H1 (cell line): ENCODE data around the gene OTUD4. TPM values are rescaled to one million over a fixed set of nuclear protein-coding genes. Genes with fewer than 3 reads are reported as not detected.

ENCODE experiments used
- CTCF ChIA-PET: fragments of 300-600 bp; sonication (Branson Sonifier 250); formaldehyde crosslinking; loops from one replicate; lab custom pipeline; 2021; ENCODE audit not compliant: partially characterized antibody; lab: Charles Lee
- POLR2A ChIA-PET: fragments of 300-600 bp; sonication (Branson Sonifier 250); formaldehyde crosslinking; loops from one replicate; lab custom pipeline; 2021; ENCODE audit warnings: inconsistent platforms; ENCODE audit not compliant: partially characterized antibody; lab: Charles Lee
- DNase-seq, 2 experiments: peaks; one replicate each; pipeline versions ENCODE4 v3.0.0 to v3.0.0-alpha.2; 2010 to 2022; ENCODE audit warnings: low spot score in 2 of 2, low read depth in 1 of 2, mixed read lengths in 1 of 2
- FAIRE-seq: peaks from 2 replicates; lab custom pipeline; 2011; peaks lifted over from hg19 to GRCh38; lab: Jason Lieb, UNC
- H2AFZ ChIP-seq: 2 replicates; pipeline ENCODE4 v1.8.1; 2012; ENCODE audit warnings: low read length, inconsistent platforms
- H2AK5ac ChIP-seq: 2 replicates; pipeline ENCODE4 v1.6.1; 2013; ENCODE audit warnings: low read depth, low read length
- H2BK120ac ChIP-seq: replicated peaks from 2 replicates; pipeline ENCODE3; 2013; ENCODE audit warnings: low read depth, low read length, inconsistent platforms
- H2BK12ac ChIP-seq: 2 replicates; pipeline ENCODE4 v1.6.1; 2013; ENCODE audit warnings: low read depth, low read length
- H2BK15ac ChIP-seq: 2 replicates; pipeline ENCODE4 v1.6.1; 2013; ENCODE audit warnings: low read length
- H2BK20ac ChIP-seq: 2 replicates; pipeline ENCODE4 v1.6.1; 2013; ENCODE audit warnings: low read length
- H2BK5ac ChIP-seq: 2 replicates; pipeline ENCODE4 v1.6.1; 2013; ENCODE audit warnings: low read depth, low read length
- H3K14ac ChIP-seq: 2 replicates; pipeline ENCODE4 v1.6.1; 2013; ENCODE audit warnings: inconsistent platforms; ENCODE audit not compliant: insufficient read length
- H3K18ac ChIP-seq: 2 replicates; pipeline ENCODE4 v1.6.1; 2013; ENCODE audit warnings: low read length; ENCODE audit errors: extremely low read depth
- H3K23ac ChIP-seq: 2 replicates; pipeline ENCODE4 v1.6.1; 2013; ENCODE audit warnings: inconsistent platforms; ENCODE audit not compliant: insufficient read length
- H3K23me2 ChIP-seq: 2 replicates; pipeline ENCODE4 v1.6.1; 2013; ENCODE audit warnings: low read depth, low read length
- H3K27ac ChIP-seq: 2 replicates; pipeline ENCODE4 v1.6.1; 2011; ENCODE audit warnings: low read depth, low read length, inconsistent platforms
- H3K27me3 ChIP-seq, 4 experiments: replicated peaks in 1 of 4; 1 replicate in 1 of 4; 2 replicates in 3 of 4; pipeline versions ENCODE4 v1.6.1 to v1.8.1; 2011 to 2013; ENCODE audit warnings: low read length in 3 of 4, mild to moderate bottlenecking in 3 of 4, inconsistent platforms in 2 of 4, mixed read lengths in 2 of 4, moderate library complexity in 1 of 4; ENCODE audit not compliant: control insufficient read depth in 3 of 4, insufficient read depth in 3 of 4; ENCODE audit errors: extremely low read depth in 1 of 4
- H3K36me3 ChIP-seq, 4 experiments: 2 replicates each; pipeline versions ENCODE4 v1.6.1 to v1.8.1; 2011 to 2013; ENCODE audit warnings: mild to moderate bottlenecking in 4 of 4, low read length in 3 of 4, moderate library complexity in 2 of 4, control low read depth in 1 of 4, inconsistent platforms in 1 of 4; ENCODE audit not compliant: insufficient read depth in 4 of 4, control insufficient read depth in 2 of 4
- H3K4ac ChIP-seq: replicated peaks from 2 replicates; pipeline ENCODE3; 2013; ENCODE audit warnings: low read length, low read depth, mixed read lengths, inconsistent platforms; ENCODE audit not compliant: insufficient read length
- H3K4me1 ChIP-seq, 4 experiments: replicated peaks in 1 of 4; 1 replicate in 1 of 4; 2 replicates in 3 of 4; pipeline versions ENCODE4 v1.6.1 to v1.8.1; 2011 to 2013; ENCODE audit warnings: low read length in 3 of 4, inconsistent platforms in 2 of 4, mixed read lengths in 1 of 4; ENCODE audit not compliant: insufficient read depth in 4 of 4, control insufficient read depth in 3 of 4
- H3K4me2 ChIP-seq, 2 experiments: 2 replicates each; pipeline versions ENCODE4 v1.6.1 to v1.8.1; 2011 to 2013; ENCODE audit warnings: low read depth in 2 of 2, low read length in 2 of 2, control low read depth in 1 of 2, inconsistent platforms in 1 of 2, mild to moderate bottlenecking in 1 of 2; ENCODE audit not compliant: insufficient read depth in 1 of 2
- H3K4me3 ChIP-seq, 4 experiments: fragments of 200-600, 300-600 bp in 1 of 4; sonication (generic), shearing (Covaris generic), sonication (Bioruptor Twin) in 1 of 4; 2 replicates each; pipeline versions ENCODE4 v1.5.1 to v1.8.1; 2011 to 2016; ENCODE audit warnings: low read length in 4 of 4, low read depth in 3 of 4, control low read depth in 2 of 4, inconsistent platforms in 2 of 4, mild to moderate bottlenecking in 2 of 4, mixed read lengths in 1 of 4, moderate library complexity in 1 of 4; ENCODE audit not compliant: insufficient read depth in 2 of 4; ENCODE audit errors: extremely low read depth in 1 of 4
- H3K56ac ChIP-seq: replicated peaks from 2 replicates; pipeline ENCODE3; 2013; ENCODE audit warnings: low read depth, mild to moderate bottlenecking, mixed read lengths, low read length, inconsistent platforms; ENCODE audit not compliant: insufficient read length
- H3K79me1 ChIP-seq: 2 replicates; pipeline ENCODE4 v1.6.1; 2013; ENCODE audit warnings: low read depth, low read length, control low read depth
- H3K79me2 ChIP-seq, 2 experiments: 2 replicates each; pipeline versions ENCODE4 v1.6.1 to v1.8.1; 2012 to 2013; ENCODE audit warnings: low read length in 2 of 2, mild to moderate bottlenecking in 2 of 2, inconsistent platforms in 1 of 2; ENCODE audit not compliant: insufficient read depth in 2 of 2, control insufficient read depth in 1 of 2
- H3K9ac ChIP-seq, 4 experiments: replicated peaks in 1 of 4; 1 replicate in 1 of 4; 2 replicates in 3 of 4; pipeline versions ENCODE4 v1.6.1 to v1.8.1; 2011 to 2013; ENCODE audit warnings: low read depth in 3 of 4, low read length in 3 of 4, control low read depth in 2 of 4, mild to moderate bottlenecking in 2 of 4, moderate library complexity in 2 of 4, inconsistent platforms in 1 of 4; ENCODE audit errors: extremely low read depth in 1 of 4
- H3K9me3 ChIP-seq, 2 experiments: 2 replicates each; pipeline versions ENCODE4 v1.6.1 to v1.8.1; 2012 to 2013; ENCODE audit warnings: mild to moderate bottlenecking in 2 of 2, moderate library complexity in 2 of 2, control low read depth in 1 of 2, inconsistent platforms in 1 of 2, low read depth in 1 of 2, low read length in 1 of 2, mixed read lengths in 1 of 2; ENCODE audit not compliant: insufficient read depth in 2 of 2
- H4K20me1 ChIP-seq, 2 experiments: replicated peaks in 1 of 2; 2 replicates each; pipeline versions ENCODE3 to v1.8.1; 2011 to 2013; ENCODE audit warnings: inconsistent platforms in 2 of 2, low read length in 2 of 2, mild to moderate bottlenecking in 1 of 2; ENCODE audit not compliant: insufficient read depth in 2 of 2, control insufficient read depth in 1 of 2
- H4K5ac ChIP-seq: 2 replicates; pipeline ENCODE4 v1.6.1; 2013; ENCODE audit warnings: low read length, low read depth, mixed read lengths, inconsistent platforms; ENCODE audit not compliant: insufficient read length
- H4K8ac ChIP-seq: 2 replicates; pipeline ENCODE4 v1.8.0; 2013; ENCODE audit warnings: mild to moderate bottlenecking, moderate library complexity, low read length, inconsistent platforms; ENCODE audit not compliant: insufficient read depth; ENCODE audit errors: extremely low read depth
- H4K91ac ChIP-seq: replicated peaks from 2 replicates; pipeline ENCODE3; 2013; ENCODE audit warnings: low read length, mixed read lengths, inconsistent platforms; ENCODE audit not compliant: insufficient read length
- BACH1 ChIP-seq: IDR thresholded peaks from 2 replicates; pipeline ENCODE4 v1.6.1; 2012; ENCODE audit warnings: low read length, improper control_type of control experiment
- CBX5 ChIP-seq: fragments of 300-800, 300-1000 bp; sonication (generic); IDR thresholded peaks from 2 replicates; pipeline ENCODE4 v1.7.1; 2016; ENCODE audit warnings: antibody characterized with exemption, low read length, low read depth
- CREB1 ChIP-seq: IDR thresholded peaks from 2 replicates; pipeline ENCODE4 v1.6.1; 2012; ENCODE audit warnings: inconsistent platforms
- CTBP2 ChIP-seq: IDR thresholded peaks from 2 replicates; pipeline ENCODE4 v1.7.0; 2011; ENCODE audit warnings: borderline replicate concordance, mild to moderate bottlenecking, moderate library complexity, mixed read lengths, low read length; ENCODE audit not compliant: insufficient read depth, insufficient read length
- JUND ChIP-seq: IDR thresholded peaks from 2 replicates; pipeline ENCODE4 v1.6.1; 2011; ENCODE audit warnings: mild to moderate bottlenecking, improper control_type of control experiment, low read length
- RAD21 ChIP-seq, 2 experiments: IDR thresholded peaks in 1 of 2; conservative IDR thresholded peaks in 1 of 2; 2 replicates each; pipeline ENCODE4 v1.6.1; 2011; ENCODE audit warnings: low read depth in 2 of 2, low read length in 2 of 2, improper control_type of control experiment in 1 of 2, inconsistent platforms in 1 of 2, mild to moderate bottlenecking in 1 of 2, moderate library complexity in 1 of 2
- RBBP5 ChIP-seq: IDR thresholded peaks from 2 replicates; pipeline ENCODE4 v1.7.1; 2012; ENCODE audit warnings: low read depth, mild to moderate bottlenecking, inconsistent platforms, low read length, moderate library complexity, borderline replicate concordance
- SIRT6 ChIP-seq: IDR thresholded peaks from one replicate; pipeline ENCODE4 v1.7.1; 2012; ENCODE audit warnings: low read length, inconsistent platforms
- SP1 ChIP-seq: IDR thresholded peaks from 2 replicates; pipeline ENCODE4 v1.6.1; 2011; ENCODE audit warnings: low read depth, low read length
- YY1 ChIP-seq: IDR thresholded peaks from 2 replicates; pipeline ENCODE4 v1.6.1; 2011; ENCODE audit warnings: low read depth, mild to moderate bottlenecking, low read length
- WGBS, 2 experiments: shearing (Covaris generic) in 1 of 2; methylation state at CpG; one replicate each; pipeline versions ENCODE4 v1.1.6 to v1.1.7; 2013 to 2015; ENCODE audit warnings: low lambda C conversion rate in 2 of 2, mixed read lengths in 2 of 2, inconsistent platforms in 1 of 2, low coverage in 1 of 2, missing lambda C conversion rate in 1 of 2; ENCODE audit not compliant: insufficient replicate concordance in 2 of 2, insufficient coverage in 1 of 2, insufficient read length in 1 of 2; ENCODE audit errors: extremely low coverage in 1 of 2, missing lambda C conversion rate in 1 of 2; 5-methylcytosine and 5-hydroxymethylcytosine counted together
- polyA plus RNA-seq, 7 experiments: library from polyadenylated mRNA; depleted of rRNA in 3 of 7; stranded (reverse) in 5 of 7; unstranded in 2 of 7; fragments of >200 nt in 5 of 7; fragments of 200-250 nt in 2 of 7; gene quantifications; 1 replicate in 5 of 7; 2 replicates in 1 of 7; 4 replicates in 1 of 7; pipeline versions ENCODE4 v1.2.1 to v1.2.3, GENCODE V29; 2011 to 2013; ENCODE audit warnings: missing spikeins in 2 of 7, mixed read lengths in 2 of 7
- total RNA-seq: library from RNA; stranded (reverse); fragmentation: NEBNext Ultra II Directional; extraction: Animal tissue kit (Norgen Biotek cat#: 25700); gene quantifications from 2 replicates; pipeline ENCODE4 v1.2.1, GENCODE V29; 2021

Gene OTUD4
- total and polyA plus RNA-seq, 2 of the 8 experiments (the other 6 are each of a cell fraction or from before 2014, with no cell fraction given): 17.4 to 57.0 TPM

GRCh38 chr4:145203410-145203809 lies 23.0 kb upstream of the OTUD4 start:
- DNase-seq (no peak), FAIRE-seq (no peak)
- H3K36me3 ChIP-seq: no peaks in the 10 kb centered on the region
- no peaks in the 10 kb centered on the region for H3K27me3 ChIP-seq
- H3K23me2 ChIP-seq: no peaks in the 10 kb centered on the region
- H3K56ac ChIP-seq: no peak overlapping the region
- no peak for TF ChIP-seq CTBP2
- no peak for TF ChIP-seq RAD21 (IDR thresholded peaks at IDR 0.05 in 1 of 2, conservative IDR thresholded peaks at IDR 0.05 in 1 of 2; ENCODE audit: low read depth in 2 of 2, low read length in 2 of 2)
- TF ChIP-seq BACH1: no peak
- no peak for TF ChIP-seq JUND
- TF ChIP-seq YY1: no peak
- TF ChIP-seq SP1: no peak
- TF ChIP-seq CBX5: no peak
- TF ChIP-seq SIRT6: no peak
- no peak for TF ChIP-seq RBBP5
- no peak for TF ChIP-seq CREB1
- no peaks in the 10 kb centered on the region for H4K20me1 ChIP-seq
- H2AK5ac ChIP-seq: no peak overlapping the region
- H3K4me3 ChIP-seq: no peak overlapping the region
- H2BK20ac ChIP-seq: no peak overlapping the region
- H3K79me1 ChIP-seq: no peaks in the 10 kb centered on the region
- no peak overlapping the region for H4K91ac ChIP-seq
- no peak overlapping the region for H3K27ac ChIP-seq
- ChIA-PET POLR2A (no interaction called here), CTCF (no interaction called here)
- no peak overlapping the region for H2AFZ ChIP-seq
- no peak overlapping the region for H3K23ac ChIP-seq
- no peak overlapping the region for H2BK120ac ChIP-seq
- no peaks in the 10 kb centered on the region for H3K4me1 ChIP-seq
- no peaks in the 10 kb centered on the region for H3K79me2 ChIP-seq
- WGBS, 2 experiments: 90% methylated on average over 9 of the region's 9 CpGs; no CpG with 5 or more reads in 1 of the 2 experiments
- no peak overlapping the region for H4K8ac ChIP-seq
- no peak overlapping the region for H3K14ac ChIP-seq
- H3K9me3 ChIP-seq: no peaks in the 10 kb centered on the region
- no peak overlapping the region for H3K18ac ChIP-seq
- no peak overlapping the region for H3K9ac ChIP-seq
- H2BK5ac ChIP-seq: no peak overlapping the region
- H4K5ac ChIP-seq: no peak overlapping the region
- no peak overlapping the region for H3K4ac ChIP-seq
- H2BK15ac ChIP-seq: no peak overlapping the region
- H3K4me2 ChIP-seq: no peak overlapping the region
- no peak overlapping the region for H2BK12ac ChIP-seq
